GM12873 (cell line): ENCODE measurements around the gene MCFD2.

Source experiments
- TF ChIP-seq, protein P1 (sequence below): IDR thresholded peaks from 2 replicates; pipeline ENCODE4 v1.5.1; 2012; ENCODE audit warnings: low read depth, mild to moderate bottlenecking, moderate library complexity, low read length, control low read depth; ENCODE audit not compliant: insufficient read depth; ENCODE audit errors: missing control alignments

The MCFD2 gene

DNA sequence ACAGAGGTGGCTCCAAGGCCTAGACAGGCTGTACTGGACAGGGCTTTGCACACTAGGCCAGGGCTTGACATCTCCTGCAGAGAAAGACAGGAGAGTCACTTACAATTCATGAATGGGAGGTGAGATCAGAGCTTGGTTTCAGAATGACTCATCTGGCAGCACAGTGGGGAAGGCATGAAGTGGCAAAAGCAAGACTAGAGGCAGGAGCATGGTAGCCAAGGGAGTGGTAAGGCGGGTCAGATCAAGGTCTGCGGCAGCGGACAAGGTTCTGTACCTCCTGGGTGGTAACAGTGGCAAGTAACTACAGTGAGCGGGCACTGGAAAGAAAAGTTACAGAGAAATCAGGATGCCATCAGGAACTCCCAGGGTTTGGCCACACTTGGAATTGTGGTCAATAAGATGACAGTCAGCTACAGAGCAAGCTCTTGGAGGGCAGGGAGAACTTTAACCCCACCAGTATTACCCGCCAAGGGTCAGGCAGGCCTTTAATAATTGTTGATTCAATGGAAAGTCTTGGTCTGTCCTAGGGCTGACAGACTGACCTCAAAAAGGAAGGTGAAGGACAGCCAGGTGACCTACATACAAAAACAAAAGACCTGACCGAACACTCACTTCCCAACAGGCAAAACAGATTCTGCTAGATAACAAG, 5.7 kb downstream of the MCFD2 start:
- TF ChIP-seq, protein P1, sequence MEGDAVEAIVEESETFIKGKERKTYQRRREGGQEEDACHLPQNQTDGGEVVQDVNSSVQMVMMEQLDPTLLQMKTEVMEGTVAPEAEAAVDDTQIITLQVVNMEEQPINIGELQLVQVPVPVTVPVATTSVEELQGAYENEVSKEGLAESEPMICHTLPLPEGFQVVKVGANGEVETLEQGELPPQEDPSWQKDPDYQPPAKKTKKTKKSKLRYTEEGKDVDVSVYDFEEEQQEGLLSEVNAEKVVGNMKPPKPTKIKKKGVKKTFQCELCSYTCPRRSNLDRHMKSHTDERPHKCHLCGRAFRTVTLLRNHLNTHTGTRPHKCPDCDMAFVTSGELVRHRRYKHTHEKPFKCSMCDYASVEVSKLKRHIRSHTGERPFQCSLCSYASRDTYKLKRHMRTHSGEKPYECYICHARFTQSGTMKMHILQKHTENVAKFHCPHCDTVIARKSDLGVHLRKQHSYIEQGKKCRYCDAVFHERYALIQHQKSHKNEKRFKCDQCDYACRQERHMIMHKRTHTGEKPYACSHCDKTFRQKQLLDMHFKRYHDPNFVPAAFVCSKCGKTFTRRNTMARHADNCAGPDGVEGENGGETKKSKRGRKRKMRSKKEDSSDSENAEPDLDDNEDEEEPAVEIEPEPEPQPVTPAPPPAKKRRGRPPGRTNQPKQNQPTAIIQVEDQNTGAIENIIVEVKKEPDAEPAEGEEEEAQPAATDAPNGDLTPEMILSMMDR, result no peak

DNA sequence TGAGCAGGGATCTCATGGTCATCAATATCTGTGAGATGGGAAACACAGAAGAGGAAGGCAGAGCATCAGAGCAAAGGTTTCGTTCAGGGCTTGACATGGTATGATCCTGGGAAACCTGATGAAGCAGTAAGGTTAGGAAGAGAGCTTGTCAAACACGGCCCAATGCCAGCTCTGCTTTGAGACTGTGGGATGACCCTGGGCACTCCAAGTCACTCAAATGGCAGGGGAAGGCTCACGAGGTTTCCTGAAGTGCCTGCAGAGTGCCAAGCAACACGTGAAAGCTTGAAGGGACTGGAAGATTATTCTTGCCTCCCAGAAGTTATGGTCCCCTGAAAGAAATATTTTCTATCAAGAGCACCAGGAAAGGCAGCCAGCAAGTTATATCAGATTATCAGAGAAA, 6.5 kb downstream of the MCFD2 start:
- TF ChIP-seq, protein P1, result no peak

DNA sequence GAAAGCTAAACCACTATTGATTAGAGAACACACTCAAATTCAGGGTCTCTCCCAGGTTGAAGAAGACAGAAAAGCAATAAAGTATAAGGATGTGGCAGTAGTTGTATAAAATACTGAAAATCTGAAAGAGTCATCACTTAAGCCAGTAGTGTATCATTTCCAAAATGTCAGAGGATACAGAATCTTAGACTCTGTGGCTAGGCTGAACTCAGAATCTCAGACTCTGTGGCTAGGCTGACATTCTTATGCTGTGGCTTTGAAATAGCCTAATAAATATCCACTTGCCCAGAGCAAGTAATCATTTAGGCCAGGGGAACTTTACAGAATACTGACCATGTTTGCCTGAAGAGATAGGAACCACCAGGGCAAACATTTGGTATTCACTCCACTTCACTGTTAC, 13.1 kb downstream of the MCFD2 start:
- TF ChIP-seq, protein P1, result no peak

DNA sequence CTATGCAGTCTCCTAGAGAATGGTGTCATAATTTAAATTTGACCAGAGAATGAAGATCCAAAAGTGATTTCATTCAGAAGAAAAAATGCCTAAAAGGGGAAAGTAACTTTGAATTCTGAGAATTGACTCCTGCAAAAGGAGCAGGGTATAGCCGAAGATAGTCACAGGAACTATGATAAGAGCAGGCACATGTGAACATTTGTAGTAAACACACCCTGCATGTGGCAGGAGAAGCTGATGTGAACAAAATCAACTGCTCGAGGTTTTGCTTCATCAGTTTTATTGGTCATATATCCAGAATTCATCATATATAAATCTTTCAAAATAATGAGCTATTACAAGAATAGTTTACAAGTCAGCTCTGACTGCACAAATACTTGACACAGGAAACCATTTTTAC, 14.0 kb downstream of the MCFD2 start:
- TF ChIP-seq, protein P1, result no peak

DNA sequence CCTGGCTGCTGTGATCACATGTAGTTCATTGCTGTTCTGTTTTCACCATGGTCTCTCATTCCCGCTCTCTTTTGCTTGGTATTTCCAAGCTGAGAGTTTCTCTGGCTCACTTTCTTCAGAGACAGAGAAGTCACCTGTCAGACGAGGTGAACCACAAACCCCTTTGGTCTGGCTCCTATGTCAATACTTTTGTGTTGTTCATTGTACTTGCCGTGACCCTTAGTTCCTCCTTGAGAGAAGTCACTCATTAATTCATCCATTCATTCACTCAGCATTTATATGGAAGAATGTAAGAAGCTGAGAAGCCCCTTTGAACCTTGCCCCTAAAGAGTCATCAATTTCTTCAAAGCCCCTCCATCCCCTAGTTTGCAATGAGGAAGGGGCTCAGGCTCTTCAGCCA, 15.2 kb downstream of the MCFD2 start:
- TF ChIP-seq, protein P1, result no peak

DNA sequence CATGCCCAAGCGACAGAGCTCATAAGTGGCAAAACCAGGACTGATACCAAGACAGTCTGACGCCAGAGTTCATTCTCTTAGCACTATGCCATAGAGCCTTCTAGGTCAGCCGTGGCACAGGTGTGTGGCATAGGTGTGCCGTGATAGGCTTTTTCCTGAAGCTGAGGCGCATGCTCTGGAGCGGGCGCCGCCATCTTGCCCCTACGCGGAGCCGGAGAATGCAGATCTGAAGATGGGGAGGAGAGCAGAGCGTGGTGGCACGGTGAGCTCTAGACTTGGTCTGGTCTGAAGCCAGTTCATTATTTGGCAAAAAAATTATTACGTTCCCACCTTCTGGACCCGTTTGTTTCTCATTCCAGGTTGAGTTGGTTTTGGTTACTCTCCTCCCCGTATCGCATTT, 16.6 kb downstream of the MCFD2 start:
- TF ChIP-seq, protein P1, result no peak

DNA sequence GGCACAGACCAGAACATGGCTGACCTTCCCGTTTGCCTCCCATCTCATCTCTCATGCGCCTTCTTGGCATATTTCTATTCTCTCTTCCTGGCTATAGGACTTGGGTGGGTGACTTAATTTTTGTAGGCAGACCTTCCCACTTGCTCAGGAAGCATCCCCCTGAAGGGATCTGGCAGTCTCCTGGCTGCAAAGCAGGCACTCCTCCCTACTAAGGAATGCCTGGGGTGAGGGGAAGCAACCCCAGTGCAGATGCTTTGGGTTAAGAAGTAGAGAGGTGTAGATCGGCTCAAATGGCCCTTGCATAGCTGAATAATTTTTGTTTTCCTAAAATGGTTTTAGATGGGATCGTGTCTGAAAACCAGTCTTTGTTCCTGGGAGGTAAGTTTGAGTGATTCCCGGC, 17.6 kb downstream of the MCFD2 start:
- TF ChIP-seq, protein P1, result no peak
